WERI-Rb-1 (cell line): ENCODE data around the gene FAM78B.

ENCODE experiments used
- DNase-seq: peaks from one replicate; pipeline ENCODE4 v3.0.0-alpha.2; 2020
- H3K27ac ChIP-seq: fragments of 250-450 bp; sonication (Bioruptor Pico); 2 replicates; pipeline ENCODE4 v1.5.1; 2020; ENCODE audit warnings: mild to moderate bottlenecking, moderate library complexity
- H3K27me3 ChIP-seq: fragments of 250-450 bp; sonication (Bioruptor Pico); 2 replicates; pipeline ENCODE4 v1.5.1; 2021; ENCODE audit warnings: mild to moderate bottlenecking, low read depth, moderate library complexity; ENCODE audit not compliant: insufficient read depth, severe bottlenecking
- H3K36me3 ChIP-seq: fragments of 250-450 bp; sonication (Bioruptor Pico); 2 replicates; pipeline ENCODE4 v1.5.1; 2020; ENCODE audit warnings: mild to moderate bottlenecking, moderate library complexity
- H3K4me3 ChIP-seq: 2 replicates; pipeline ENCODE4 v1.5.1; 2011; ENCODE audit warnings: low read depth, mild to moderate bottlenecking, control low read depth, low read length
- H3K9me3 ChIP-seq: fragments of 250-450 bp; sonication (Bioruptor Pico); 2 replicates; pipeline ENCODE4 v1.5.1; 2021; ENCODE audit warnings: mild to moderate bottlenecking, moderate library complexity; ENCODE audit not compliant: severe bottlenecking
- CTCF ChIP-seq: IDR thresholded peaks from 2 replicates; pipeline ENCODE4 v1.5.1; 2011; ENCODE audit warnings: low read depth, mild to moderate bottlenecking, control low read depth, inconsistent platforms, low read length

FAM78B gene

GRCh38 chr1:166129006-166129405 is 37.8 kb downstream of the FAM78B start:
- H3K27ac ChIP-seq: no peak overlapping the region
- DNase-seq: no peak
- no peak for TF ChIP-seq CTCF
- H3K36me3 ChIP-seq: no peaks in the 10 kb centered on the region
- H3K9me3 ChIP-seq: peaks cover 4% of the 10 kb centered on the region
- no peak overlapping the region for H3K4me3 ChIP-seq
- no peaks in the 10 kb centered on the region for H3K27me3 ChIP-seq

- no peak for TF ChIP-seq CTCF
- Histone ChIP-seq H3K27ac (no peak overlapping the region), H3K4me3 (no peak overlapping the region), H3K36me3 (no peaks in the 10 kb centered on the region), H3K27me3 (no peaks in the 10 kb centered on the region), H3K9me3 (peaks cover 4% of the 10 kb centered on the region)
- DNase-seq: no peak
Observed at GRCh38 chr1:166128195-166128594, 38.6 kb downstream of the FAM78B start.

- H3K27ac ChIP-seq: no peak overlapping the region
- TF ChIP-seq CTCF: no peak
- no peak for DNase-seq
Observed at GRCh38 chr1:166127003-166127402, 39.8 kb downstream of the FAM78B start.

GRCh38 chr1:166122873-166123466 is 43.8 kb downstream of the FAM78B start:
- TF ChIP-seq CTCF: no peak
- DNase-seq: no peak

More at GRCh38 chr1:166127003-166127402, 39.8 kb downstream of the FAM78B start:
- Histone ChIP-seq H3K36me3 (no peaks in the 10 kb centered on the region), H3K9me3 (no peaks in the 10 kb centered on the region), H3K27me3 (no peaks in the 10 kb centered on the region), H3K4me3 (no peak overlapping the region)

GRCh38 chr1:166121010-166121409 is 45.8 kb downstream of the FAM78B start:
- TF ChIP-seq CTCF: no peak
- no peak for DNase-seq
- Histone ChIP-seq H3K27ac (no peak overlapping the region), H3K4me3 (no peak overlapping the region), H3K9me3 (no peaks in the 10 kb centered on the region), H3K27me3 (no peaks in the 10 kb centered on the region), H3K36me3 (no peaks in the 10 kb centered on the region)

More at GRCh38 chr1:166122873-166123466, 43.8 kb downstream of the FAM78B start:
- Histone ChIP-seq H3K27ac (no peak overlapping the region), H3K4me3 (no peak overlapping the region), H3K36me3 (no peaks in the 10 kb centered on the region), H3K27me3 (no peaks in the 10 kb centered on the region), H3K9me3 (no peaks in the 10 kb centered on the region)

GRCh38 chr1:166120281-166120680 is 46.5 kb downstream of the FAM78B start:
- no peak for TF ChIP-seq CTCF
- no peak overlapping the region for H3K4me3 ChIP-seq
- DNase-seq: no peak
- H3K27me3 ChIP-seq: no peaks in the 10 kb centered on the region
- no peaks in the 10 kb centered on the region for H3K9me3 ChIP-seq
- no peak overlapping the region for H3K27ac ChIP-seq
- H3K36me3 ChIP-seq: no peaks in the 10 kb centered on the region
